Measurements from ENCODE around the gene PPFIA2. TPM values are rescaled to one million over a fixed set of nuclear protein-coding genes. Genes with fewer than 3 reads are reported as not detected.

Gene PPFIA2
- total RNA-seq, 3 donors from 2014 or later = not detected

- Mint-ChIP-seq H3K9me3 (peaks cover 13% of the 10 kb centered on the region), H3K4me3 (no peak overlapping the region), H3K27me3 (ENCODE audit: low read depth) (no peaks in the 10 kb centered on the region), H3K4me1 (ENCODE audit: low read depth) (no peaks in the 10 kb centered on the region), H3K36me3 (ENCODE audit: insufficient read depth) (no peaks in the 10 kb centered on the region)
- no peak for DNase-seq
- no peak for ATAC-seq
These were observed 461.5 kb downstream of the PPFIA2 start for GRCh38 chr12:81297601-81298000.

DNA sequence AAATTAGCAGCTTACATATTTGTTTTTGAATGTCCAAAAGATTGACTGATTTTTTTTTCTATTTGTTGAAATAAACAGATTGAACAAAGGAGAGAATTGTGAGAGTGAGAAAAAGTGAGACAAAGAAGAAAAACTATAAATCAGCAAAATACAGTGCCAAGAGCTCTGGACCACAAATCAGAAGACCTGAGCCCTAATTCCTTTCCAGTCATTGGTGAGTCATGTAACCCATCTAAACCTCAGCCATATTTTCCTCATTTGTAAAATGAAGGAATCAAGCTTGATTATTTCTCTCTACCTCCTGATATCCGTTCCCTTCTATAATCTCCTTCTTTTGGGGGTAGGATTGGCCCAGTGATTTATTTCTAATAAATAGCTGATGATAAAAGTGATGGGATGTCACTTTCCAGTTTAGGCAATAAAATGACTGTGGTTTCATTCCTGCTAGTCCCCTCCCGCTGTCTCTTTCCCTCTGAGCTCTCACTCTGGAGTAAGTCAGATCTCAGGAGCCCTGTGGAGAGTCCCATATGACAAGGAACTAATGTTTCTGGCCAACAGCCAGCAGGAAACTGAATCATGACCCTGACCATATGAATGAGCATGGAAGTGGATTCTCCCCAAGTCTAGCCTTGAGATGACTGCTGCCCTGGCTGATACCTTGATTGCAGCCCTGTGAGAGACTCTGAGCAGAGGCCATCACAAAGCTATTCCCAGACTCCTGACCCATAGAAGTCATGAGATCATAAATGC, 462.4 kb downstream of the PPFIA2 start:
- Mint-ChIP-seq H3K4me3 (no peak overlapping the region), H3K36me3 (ENCODE audit: insufficient read depth) (no peaks in the 10 kb centered on the region), H3K4me1 (ENCODE audit: low read depth) (no peaks in the 10 kb centered on the region), H3K9me3 (peaks cover 13% of the 10 kb centered on the region), H3K27me3 (ENCODE audit: low read depth) (no peaks in the 10 kb centered on the region)
- DNase-seq (no peak), ATAC-seq (no peak)

DNA sequence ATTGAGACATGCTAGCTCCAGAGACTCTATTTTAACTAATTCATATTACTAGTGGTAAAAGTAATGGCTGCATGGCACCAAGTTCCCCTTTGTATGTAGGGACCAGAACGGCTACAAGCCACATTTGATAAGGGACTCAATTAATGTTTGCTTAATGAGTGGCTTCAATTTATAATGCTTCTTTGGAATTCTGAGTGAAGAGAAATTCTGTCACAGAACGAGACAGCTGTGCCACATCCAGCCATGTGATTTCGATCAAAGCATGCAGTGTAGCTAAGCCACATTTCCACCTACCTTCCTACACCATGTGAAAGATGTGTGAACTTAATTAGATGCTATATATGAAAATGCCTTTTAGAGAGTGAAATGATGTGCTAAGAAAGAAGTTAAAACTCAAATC, 463.9 kb downstream of the PPFIA2 start:
- Mint-ChIP-seq H3K4me1 (ENCODE audit: low read depth) (no peaks in the 10 kb centered on the region), H3K9me3 (peaks cover 13% of the 10 kb centered on the region), H3K4me3 (no peak overlapping the region), H3K27me3 (ENCODE audit: low read depth) (no peaks in the 10 kb centered on the region), H3K36me3 (ENCODE audit: insufficient read depth) (no peaks in the 10 kb centered on the region)
- no peak for ATAC-seq
- DNase-seq = no peak

GRCh38 chr12:81294325-81295190, 464.6 kb downstream of the PPFIA2 start:
- peaks cover 16% of the 10 kb centered on the region for H3K9me3 Mint-ChIP-seq

GRCh38 chr12:81288651-81289050, 470.5 kb downstream of the PPFIA2 start:
- no peak for DNase-seq
- ATAC-seq = no peak
- Mint-ChIP-seq H3K36me3 (ENCODE audit: insufficient read depth) (no peaks in the 10 kb centered on the region), H3K4me3 (no peak overlapping the region), H3K9me3 (peaks cover 4% of the 10 kb centered on the region), H3K4me1 (ENCODE audit: low read depth) (no peaks in the 10 kb centered on the region), H3K27me3 (ENCODE audit: low read depth) (no peaks in the 10 kb centered on the region)

More at GRCh38 chr12:81294325-81295190, 464.6 kb downstream of the PPFIA2 start:
- H3K4me3 Mint-ChIP-seq = no peak overlapping the region
- no peaks in the 10 kb centered on the region for H3K27me3 Mint-ChIP-seq (ENCODE audit: low read depth)
- no peaks in the 10 kb centered on the region for H3K4me1 Mint-ChIP-seq (ENCODE audit: low read depth)
- ATAC-seq (no peak), DNase-seq (no peak)
- H3K36me3 Mint-ChIP-seq (ENCODE audit: insufficient read depth) = no peaks in the 10 kb centered on the region

DNA sequence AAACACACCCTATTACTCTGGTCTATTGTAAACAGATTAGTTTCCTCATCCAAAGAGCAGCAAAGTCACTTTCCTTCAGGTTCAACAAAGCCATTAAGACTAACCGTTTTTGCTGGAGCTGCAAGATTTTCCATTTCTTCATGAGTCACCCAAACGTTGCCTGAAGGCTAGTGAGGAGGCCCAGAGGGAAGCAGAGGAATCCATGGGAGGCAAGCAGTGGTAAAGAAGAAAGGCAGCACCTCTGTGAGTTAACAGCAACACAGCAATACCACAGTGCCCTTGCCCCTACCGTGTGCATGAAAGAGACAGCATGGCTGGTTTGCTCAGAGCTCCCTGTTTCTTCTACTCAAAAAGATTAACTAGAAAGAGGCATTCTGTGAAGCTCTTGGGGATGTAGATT, 475.0 kb downstream of the PPFIA2 start:
- no peaks in the 10 kb centered on the region for H3K4me1 Mint-ChIP-seq (ENCODE audit: low read depth)
- DNase-seq (no peak), ATAC-seq (no peak)
- no peaks in the 10 kb centered on the region for H3K27me3 Mint-ChIP-seq (ENCODE audit: low read depth)
- H3K36me3 Mint-ChIP-seq (ENCODE audit: insufficient read depth) = no peaks in the 10 kb centered on the region
- H3K9me3 Mint-ChIP-seq = no peaks in the 10 kb centered on the region
- no peak overlapping the region for H3K4me3 Mint-ChIP-seq

GRCh38 chr12:81274637-81275529, 484.3 kb downstream of the PPFIA2 start:
- no peaks in the 10 kb centered on the region for H3K36me3 Mint-ChIP-seq (ENCODE audit: insufficient read depth)
- H3K9me3 Mint-ChIP-seq = peaks cover 5% of the 10 kb centered on the region
- DNase-seq = no peak
- ATAC-seq = no peak
- H3K4me1 Mint-ChIP-seq (ENCODE audit: low read depth) = no peaks in the 10 kb centered on the region
- no peaks in the 10 kb centered on the region for H3K27me3 Mint-ChIP-seq (ENCODE audit: low read depth)
- no peak overlapping the region for H3K4me3 Mint-ChIP-seq

DNA sequence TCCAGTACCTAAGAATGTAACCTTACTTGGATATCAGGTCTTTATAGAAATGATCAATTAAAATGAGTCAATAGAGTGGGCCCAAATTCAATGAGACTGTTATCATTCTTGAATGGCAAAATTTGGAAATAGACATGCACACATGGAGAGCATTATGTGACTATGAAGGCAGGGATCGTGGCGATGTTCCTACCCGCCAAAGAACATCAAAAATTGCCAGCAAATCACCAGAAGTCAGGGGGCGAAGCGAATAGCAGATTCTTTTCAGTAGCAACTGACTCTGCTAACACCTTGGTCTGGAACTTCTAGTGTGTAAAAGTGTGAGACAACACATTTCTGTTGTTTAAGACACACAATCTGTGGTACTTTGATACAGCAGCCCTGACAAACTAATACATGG, 488.8 kb downstream of the PPFIA2 start:
- no peaks in the 10 kb centered on the region for H3K4me1 Mint-ChIP-seq (ENCODE audit: low read depth)
- H3K4me3 Mint-ChIP-seq = no peak overlapping the region
- H3K27me3 Mint-ChIP-seq (ENCODE audit: low read depth) = no peaks in the 10 kb centered on the region
- ATAC-seq (no peak), DNase-seq (no peak)
- no peaks in the 10 kb centered on the region for H3K36me3 Mint-ChIP-seq (ENCODE audit: insufficient read depth)
- peaks cover 3% of the 10 kb centered on the region for H3K9me3 Mint-ChIP-seq

DNA sequence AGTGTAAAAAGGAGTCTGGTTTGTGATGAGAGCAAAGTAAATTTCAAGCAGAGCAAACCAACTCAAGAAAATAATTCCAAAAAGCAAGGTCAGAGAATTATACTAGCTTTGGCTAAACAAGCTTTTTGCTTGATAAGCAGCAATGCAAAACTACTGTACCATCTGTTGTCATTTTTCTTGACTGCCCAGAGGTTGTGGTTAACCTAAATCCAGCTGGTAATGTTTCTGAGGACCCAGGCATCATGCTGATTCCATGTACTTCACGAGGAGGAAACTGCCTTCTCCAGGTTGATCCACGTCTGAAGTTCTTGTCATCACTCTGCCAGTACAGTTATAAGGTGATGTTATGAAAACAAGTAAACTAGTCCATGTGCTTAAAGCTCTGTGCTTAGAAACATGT, 496.1 kb downstream of the PPFIA2 start:
- H3K4me1 Mint-ChIP-seq (ENCODE audit: low read depth) = no peaks in the 10 kb centered on the region
- no peaks in the 10 kb centered on the region for H3K36me3 Mint-ChIP-seq (ENCODE audit: insufficient read depth)
- no peaks in the 10 kb centered on the region for H3K27me3 Mint-ChIP-seq (ENCODE audit: low read depth)
- no peak overlapping the region for H3K4me3 Mint-ChIP-seq
- DNase-seq (no peak), ATAC-seq (no peak)
- peaks cover 3% of the 10 kb centered on the region for H3K9me3 Mint-ChIP-seq

DNA sequence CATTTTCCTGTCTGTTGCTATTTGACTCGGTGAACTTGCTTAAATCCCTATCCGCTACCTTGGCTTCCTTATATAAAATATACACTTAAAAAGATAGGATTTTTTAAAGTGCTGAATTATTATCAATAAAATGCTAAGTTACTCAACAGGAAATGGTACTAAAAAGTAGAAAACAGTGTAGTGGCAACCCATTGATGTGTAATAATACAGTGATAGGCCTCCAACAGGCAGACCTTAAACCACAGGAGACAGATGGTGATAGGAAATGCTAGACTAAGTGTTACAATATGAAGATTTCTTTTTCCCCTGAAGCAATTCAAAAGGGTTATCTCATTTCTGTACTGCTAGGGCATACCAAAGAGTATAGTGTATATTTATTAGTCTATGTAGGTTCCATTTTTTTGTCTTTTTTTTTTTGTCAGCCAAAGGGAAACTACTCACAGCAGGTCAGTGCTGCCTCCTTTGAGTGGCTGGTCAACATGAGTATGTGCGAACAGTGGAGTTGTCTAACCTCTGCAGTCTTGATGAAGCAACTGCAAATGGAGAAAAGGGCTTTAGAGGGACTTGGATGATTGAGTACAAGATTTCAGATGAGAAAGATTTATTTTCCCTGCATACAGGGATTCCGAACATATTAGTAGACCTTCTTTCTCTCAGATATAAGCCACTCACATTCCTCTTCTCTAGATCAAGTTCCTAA, 497.5 kb downstream of the PPFIA2 start:
- H3K27me3 Mint-ChIP-seq (ENCODE audit: low read depth) = no peaks in the 10 kb centered on the region
- no peak overlapping the region for H3K4me3 Mint-ChIP-seq
- peaks cover 3% of the 10 kb centered on the region for H3K9me3 Mint-ChIP-seq
- DNase-seq (no peak), ATAC-seq (no peak)
- no peaks in the 10 kb centered on the region for H3K36me3 Mint-ChIP-seq (ENCODE audit: insufficient read depth)
- H3K4me1 Mint-ChIP-seq (ENCODE audit: low read depth) = no peaks in the 10 kb centered on the region

DNA sequence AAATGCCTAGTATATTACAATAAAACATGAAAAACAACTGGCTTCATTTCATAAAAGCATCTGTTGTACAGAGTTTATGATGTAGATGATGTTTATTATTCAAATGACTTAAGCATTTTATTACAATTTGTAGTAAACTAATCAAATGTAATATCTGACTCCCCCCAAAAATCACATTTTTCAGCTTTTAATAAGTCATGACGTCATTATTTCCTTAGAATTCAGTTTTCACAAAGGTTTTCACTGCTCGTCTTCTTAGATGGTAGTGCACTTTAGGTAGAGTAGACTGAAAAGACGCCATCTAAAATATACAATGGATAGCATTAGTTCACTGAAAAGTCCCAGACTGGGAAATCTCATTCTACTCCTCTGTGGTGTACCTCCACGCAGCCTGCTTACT, 499.8 kb downstream of the PPFIA2 start:
- DNase-seq = no peak
- H3K36me3 Mint-ChIP-seq (ENCODE audit: insufficient read depth) = no peaks in the 10 kb centered on the region
- H3K4me1 Mint-ChIP-seq (ENCODE audit: low read depth) = no peaks in the 10 kb centered on the region
- H3K9me3 Mint-ChIP-seq = peaks cover 3% of the 10 kb centered on the region
- H3K4me3 Mint-ChIP-seq = no peak overlapping the region
- no peak for ATAC-seq
- H3K27me3 Mint-ChIP-seq (ENCODE audit: low read depth) = no peaks in the 10 kb centered on the region

DNA sequence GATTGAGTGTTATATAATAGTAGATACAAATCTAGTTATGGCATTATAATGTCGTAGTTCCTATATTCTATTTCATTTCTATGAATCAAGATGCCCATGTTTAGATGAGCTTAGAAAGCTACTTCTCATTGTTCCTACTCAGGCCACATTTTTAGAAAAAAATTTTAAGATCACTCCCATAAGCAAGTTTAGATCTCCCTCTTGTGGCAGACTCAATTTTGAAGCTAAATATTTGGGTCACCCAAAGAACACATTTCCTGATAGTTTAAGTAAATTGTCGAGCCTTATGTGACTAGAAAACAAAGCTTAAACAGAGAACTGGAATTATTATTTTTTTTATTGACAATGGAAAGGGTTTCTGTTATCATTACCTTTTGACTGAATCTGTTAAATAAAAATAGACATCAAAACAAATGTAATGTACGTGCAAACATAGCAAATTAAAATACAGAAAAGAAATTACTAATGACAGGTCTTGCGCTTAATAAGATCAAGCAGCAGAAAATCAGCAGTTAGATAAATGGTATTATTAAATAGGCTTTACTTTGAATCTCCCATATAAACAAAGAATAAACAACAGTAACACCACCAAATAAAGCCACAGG, 501.1 kb downstream of the PPFIA2 start:
- Mint-ChIP-seq H3K27me3 (ENCODE audit: low read depth) (no peaks in the 10 kb centered on the region), H3K4me3 (no peak overlapping the region), H3K36me3 (ENCODE audit: insufficient read depth) (no peaks in the 10 kb centered on the region), H3K4me1 (ENCODE audit: low read depth) (no peaks in the 10 kb centered on the region), H3K9me3 (peaks cover 3% of the 10 kb centered on the region)
- DNase-seq (no peak), ATAC-seq (no peak)

DNA sequence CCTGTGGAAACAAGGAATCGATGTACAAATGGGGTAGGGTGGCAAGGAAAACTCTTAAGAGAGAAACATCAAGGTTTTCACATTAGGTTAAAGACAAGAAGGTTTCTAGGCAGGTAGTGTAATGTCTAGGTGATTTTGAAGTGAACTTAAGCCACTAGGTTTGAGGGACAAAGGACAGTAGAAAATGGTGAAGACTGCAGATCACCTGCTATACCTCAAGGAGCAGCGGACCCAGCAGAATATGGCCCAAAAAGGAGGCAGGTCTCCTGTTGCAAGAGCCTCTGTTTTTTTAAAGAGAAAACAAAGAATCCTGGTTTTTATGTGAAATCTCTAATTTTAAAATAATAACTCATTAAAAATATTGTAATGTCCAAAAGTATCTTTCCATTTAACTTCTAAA, 503.2 kb downstream of the PPFIA2 start:
- Mint-ChIP-seq H3K4me3 (no peak overlapping the region), H3K36me3 (ENCODE audit: insufficient read depth) (no peaks in the 10 kb centered on the region)

More for the DNA sequence above, 503.2 kb downstream of the PPFIA2 start:
- ATAC-seq (no peak), DNase-seq (no peak)
- Mint-ChIP-seq H3K27me3 (ENCODE audit: low read depth) (no peaks in the 10 kb centered on the region), H3K4me1 (ENCODE audit: low read depth) (no peaks in the 10 kb centered on the region), H3K9me3 (peaks cover 6% of the 10 kb centered on the region)
